Measurements from ENCODE around the gene PHF19. TPM values are rescaled to one million over a fixed set of nuclear protein-coding genes. Genes with fewer than 3 reads are reported as not detected.

PHF19 gene
- total RNA-seq, 4 donors from 2014 or later, result 6.7 to 11.1 (median 9.3) TPM

- Histone ChIP-seq H3K27me3 (no peaks in the 10 kb centered on the region), H3K4me1 (peaks cover 3 to 28% (median 18%) of the 10 kb centered on the region in 4 donors), H3K9me3 (no peaks in the 10 kb centered on the region), H3K4me3 (no peak overlapping the region), H3K27ac (no peak overlapping the region), H3K36me3 (no peaks in the 10 kb centered on the region)
- intact Hi-C loops (cut with DNase I; ENCODE audit: low total_unique reads), result no loop called here
- no peak for DNase-seq
- 69 to 76% methylated on average over 5 to 6 of the region's 6 CpGs for WGBS, 2 donors (ENCODE audit: low coverage in 1 of 2)
- in situ Hi-C loops (cut with MboI; ENCODE audit: low pct_ligation_motif_present in 1 of 4, low pct_unique_long_range_greater_than_20kb in 1 of 4, low sequenced_read_pairs in 3 of 4), result no loop called here
- TF ChIP-seq CTCF (IDR thresholded peaks at IDR 0.05) (no peak), POLR2AphosphoS5 (IDR thresholded peaks at IDR 0.05) (no peak), POLR2A (IDR thresholded peaks at IDR 0.05) (no peak), EP300 (IDR thresholded peaks at IDR 0.05; ENCODE audit: low read depth) (no peak)
These were observed 2.5 kb upstream of the PHF19 start for GRCh38 chr9:120879446-120879845.

GRCh38 chr9:120878188-120879130 is 1.5 kb upstream of the PHF19 start:
- H3K27me3 ChIP-seq, result no peaks in the 10 kb centered on the region
- 61 to 80% methylated on average over 4 to 8 of the region's 8 CpGs for WGBS, 2 donors (ENCODE audit: low coverage in 1 of 2)
- peak overlapping the region in 1 of 4 donors; percentile 66 for H3K4me3 ChIP-seq
- DNase-seq, result no peak
- H3K36me3 ChIP-seq, result no peaks in the 10 kb centered on the region
- peak overlapping the region; percentile 87 to 96 (median 95) for H3K27ac ChIP-seq
- in situ Hi-C loops (cut with MboI; ENCODE audit: low pct_ligation_motif_present in 1 of 4, low pct_unique_long_range_greater_than_20kb in 1 of 4, low sequenced_read_pairs in 3 of 4) (no loop called here), intact Hi-C loops (cut with DNase I; ENCODE audit: low total_unique reads) (no loop called here)
- H3K4me1 ChIP-seq, result peaks cover 3 to 28% (median 18%) of the 10 kb centered on the region in 4 donors
- no peaks in the 10 kb centered on the region for H3K9me3 ChIP-seq
- TF ChIP-seq POLR2AphosphoS5 (IDR thresholded peaks at IDR 0.05) (no peak), EP300 (IDR thresholded peaks at IDR 0.05; ENCODE audit: low read depth) (no peak), CTCF (IDR thresholded peaks at IDR 0.05) (no peak), POLR2A (IDR thresholded peaks at IDR 0.05) (no peak)

GRCh38 chr9:120877276-120878034 is 467 bp upstream of the PHF19 start:
- peaks cover 3 to 26% (median 18%) of the 10 kb centered on the region in 4 donors for H3K4me1 ChIP-seq
- H3K36me3 ChIP-seq, result no peaks in the 10 kb centered on the region
- H3K4me3 ChIP-seq, result peak overlapping the region; percentile 45 to 78 (median 68)
- TF ChIP-seq POLR2A (IDR thresholded peaks at IDR 0.05) (peak; percentile 34), CTCF (IDR thresholded peaks at IDR 0.05) (no peak), POLR2AphosphoS5 (IDR thresholded peaks at IDR 0.05) (peak in 1 of 3 donors; percentile 45)
- DNase-seq, result peak; percentile 68
- no peaks in the 10 kb centered on the region for H3K9me3 ChIP-seq
- no peaks in the 10 kb centered on the region for H3K27me3 ChIP-seq
- 1 to 8% methylated on average over 2 to 46 of the region's 63 CpGs for WGBS, 2 donors (ENCODE audit: low coverage in 1 of 2)
- H3K27ac ChIP-seq, result peak overlapping the region; percentile 87 to 96 (median 95)
- in situ Hi-C loops (cut with MboI; ENCODE audit: low pct_ligation_motif_present in 1 of 4, low pct_unique_long_range_greater_than_20kb in 1 of 4, low sequenced_read_pairs in 3 of 4), result no loop called here
- intact Hi-C loops (cut with DNase I; ENCODE audit: low total_unique reads), result loop anchor here (2.0 kb wide), 1 partner anchor 57 kb away; no protein-coding TSS in a partner anchor
